HTERT RPE-1 (cell line): ENCODE measurements around the gene GDPD1.
"Not testable (repeated sequence)": the region's sequence is repeated elsewhere in the genome, so short reads cannot be mapped to it uniquely, and the experiment has no call there.

Source experiments
- in situ Hi-C: fragments of 300-500 bp; cut with MboI; formaldehyde crosslinking; loops from 4 replicates; pipeline ENCODE4 v1.14.3; 2020; ENCODE audit warnings: low sequenced_read_pairs

Gene GDPD1

GRCh38 chr17:59220328-59221158 is at the start of gene GDPD1:
Gene GDPD1, plus strand, starts transcription at chr17:59220511. Its CDS starts 99 bp downstream, at chr17:59220610.
- in situ Hi-C loops: no loop called here

- in situ Hi-C loops: no loop called here
Measured at GRCh38 chr17:59172436-59173004, 47.8 kb upstream of the GDPD1 start.

- in situ Hi-C loops: no loop called here
Measured at GRCh38 chr17:59174671-59175070, 45.6 kb upstream of the GDPD1 start.

- in situ Hi-C loops: no loop called here
Measured at GRCh38 chr17:59175076-59175475, 45.2 kb upstream of the GDPD1 start.

GRCh38 chr17:59178266-59178985 is 41.9 kb upstream of the GDPD1 start:
- in situ Hi-C loops: no loop called here

GRCh38 chr17:59179601-59180000 is 40.7 kb upstream of the GDPD1 start:
- in situ Hi-C loops: not testable (repeated sequence)

- in situ Hi-C loops: no loop called here
Measured at GRCh38 chr17:59180626-59181025, 39.7 kb upstream of the GDPD1 start.

GRCh38 chr17:59181481-59181880 is 38.8 kb upstream of the GDPD1 start:
- in situ Hi-C loops: no loop called here

- in situ Hi-C loops: no loop called here
Measured at GRCh38 chr17:59185997-59186396, 34.3 kb upstream of the GDPD1 start.

GRCh38 chr17:59186850-59187249 is 33.5 kb upstream of the GDPD1 start:
- in situ Hi-C loops: no loop called here

GRCh38 chr17:59190806-59191205 is 29.5 kb upstream of the GDPD1 start:
- in situ Hi-C loops: no loop called here

GRCh38 chr17:59193336-59193862 is 26.9 kb upstream of the GDPD1 start:
- in situ Hi-C loops: no loop called here

- in situ Hi-C loops: no loop called here
Measured at GRCh38 chr17:59199398-59199797, 20.9 kb upstream of the GDPD1 start.

GRCh38 chr17:59202320-59202719 is 18.0 kb upstream of the GDPD1 start:
- in situ Hi-C loops: no loop called here

- in situ Hi-C loops: no loop called here
Measured at GRCh38 chr17:59219370-59219769, 941 bp upstream of the GDPD1 start.

GRCh38 chr17:59219992-59220327 is 351 bp upstream of the GDPD1 start:
- in situ Hi-C loops: no loop called here

GRCh38 chr17:59221159-59221847 is 992 bp downstream of the GDPD1 start:
- in situ Hi-C loops: no loop called here

- in situ Hi-C loops: no loop called here
Measured at GRCh38 chr17:59223813-59224212, 3.5 kb downstream of the GDPD1 start.

GRCh38 chr17:59228588-59228987 is 8.3 kb downstream of the GDPD1 start:
- in situ Hi-C loops: not testable (repeated sequence)

- in situ Hi-C loops: no loop called here
Measured at GRCh38 chr17:59230764-59231163, 10.5 kb downstream of the GDPD1 start.

- in situ Hi-C loops: no loop called here
Measured at GRCh38 chr17:59234631-59235030, 14.3 kb downstream of the GDPD1 start.
